ENCODE results near the gene ATP13A1.
A peak's percentile ranks its signal among the peaks of the same experiment; 100 is the strongest.
"Not testable (repeated sequence)": the region's sequence is repeated elsewhere in the genome, so short reads cannot be mapped to it uniquely, and the experiment has no call there.

ATP13A1 gene

GRCh38 chr19:19663256-19664120, at the start of gene ATP13A1:
TSS of gene ATP13A1 (minus strand) at chr19:19663676. CDS start at chr19:19663666, 10 bp downstream.
- H3K4me3 Mint-ChIP-seq: peak within 1 kb of the TSS; percentile 96
- peaks cover 42% of the 10 kb centered on the region for H3K36me3 Mint-ChIP-seq (ENCODE audit: low read depth)
- intact Hi-C loops (cut with micrococcal nuclease): loop anchor here (1.0 to 10.0 kb wide), 6 partner anchors 20 to 291 kb away; partner anchors contain the start of genes GMIP, PBX4, ZNF253 and ZNF506
- peaks cover 38% of the 10 kb centered on the region for H3K4me1 Mint-ChIP-seq (ENCODE audit: low read depth)
- no peaks in the 10 kb centered on the region for H3K27me3 Mint-ChIP-seq
- no peaks in the 10 kb centered on the region for H3K9me3 Mint-ChIP-seq
- peak within 1 kb of the TSS; percentile 98 for H3K27ac Mint-ChIP-seq

- Mint-ChIP-seq H3K27ac (no peak overlapping the region), H3K36me3 (ENCODE audit: low read depth) (peaks cover 77% of the 10 kb centered on the region), H3K4me3 (no peak overlapping the region), H3K4me1 (ENCODE audit: low read depth) (no peaks in the 10 kb centered on the region), H3K9me3 (peaks cover 77% of the 10 kb centered on the region), H3K27me3 (no peaks in the 10 kb centered on the region)
- intact Hi-C loops (cut with micrococcal nuclease): loop anchor here (10.0 kb wide), 1 partner anchor 103 kb away; no protein-coding TSS in a partner anchor
Observed at GRCh38 chr19:19711934-19712828, 48.7 kb upstream of the ATP13A1 start.

GRCh38 chr19:19711306-19711933, 47.9 kb upstream of the ATP13A1 start:
- Mint-ChIP-seq H3K4me1 (ENCODE audit: low read depth) (no peaks in the 10 kb centered on the region), H3K27me3 (no peaks in the 10 kb centered on the region), H3K36me3 (ENCODE audit: low read depth) (peaks cover 69% of the 10 kb centered on the region), H3K27ac (no peak overlapping the region), H3K9me3 (peaks cover 77% of the 10 kb centered on the region), H3K4me3 (no peak overlapping the region)
- intact Hi-C loops (cut with micrococcal nuclease): loop anchor here (10.0 kb wide), 1 partner anchor 103 kb away; no protein-coding TSS in a partner anchor

GRCh38 chr19:19710506-19710905, 47.0 kb upstream of the ATP13A1 start:
- peaks cover 60% of the 10 kb centered on the region for H3K36me3 Mint-ChIP-seq (ENCODE audit: low read depth)
- no peaks in the 10 kb centered on the region for H3K4me1 Mint-ChIP-seq (ENCODE audit: low read depth)
- H3K27ac Mint-ChIP-seq: no peak overlapping the region
- no peaks in the 10 kb centered on the region for H3K27me3 Mint-ChIP-seq
- intact Hi-C loops (cut with micrococcal nuclease): loop anchor here (10.0 kb wide), 1 partner anchor 104 kb away; no protein-coding TSS in a partner anchor
- peaks cover 77% of the 10 kb centered on the region for H3K9me3 Mint-ChIP-seq
- no peak overlapping the region for H3K4me3 Mint-ChIP-seq

GRCh38 chr19:19704836-19705235, 41.4 kb upstream of the ATP13A1 start:
- Mint-ChIP-seq H3K27ac (no peak overlapping the region), H3K36me3 (ENCODE audit: low read depth) (peaks cover 27% of the 10 kb centered on the region), H3K4me1 (ENCODE audit: low read depth) (no peaks in the 10 kb centered on the region), H3K4me3 (no peak overlapping the region), H3K27me3 (no peaks in the 10 kb centered on the region), H3K9me3 (peaks cover 100% of the 10 kb centered on the region)
- intact Hi-C loops (cut with micrococcal nuclease): no loop called here

- H3K4me3 Mint-ChIP-seq; H3K27ac Mint-ChIP-seq; H3K4me1 Mint-ChIP-seq (ENCODE audit: low read depth); H3K27me3 Mint-ChIP-seq; intact Hi-C loops (cut with micrococcal nuclease): not testable (repeated sequence)
- peaks cover 100% of the 10 kb centered on the region for H3K9me3 Mint-ChIP-seq
- peaks cover 22% of the 10 kb centered on the region for H3K36me3 Mint-ChIP-seq (ENCODE audit: low read depth)
Observed at GRCh38 chr19:19700493-19700892, 37.0 kb upstream of the ATP13A1 start.

- Mint-ChIP-seq H3K4me1 (ENCODE audit: low read depth) (no peaks in the 10 kb centered on the region), H3K36me3 (ENCODE audit: low read depth) (no peaks in the 10 kb centered on the region), H3K27me3 (no peaks in the 10 kb centered on the region), H3K9me3 (peaks cover 99% of the 10 kb centered on the region), H3K27ac (no peak overlapping the region), H3K4me3 (no peak overlapping the region)
- intact Hi-C loops (cut with micrococcal nuclease): no loop called here
Observed at GRCh38 chr19:19697589-19697988, 34.1 kb upstream of the ATP13A1 start.

- Mint-ChIP-seq H3K9me3 (peaks cover 94% of the 10 kb centered on the region), H3K4me1 (ENCODE audit: low read depth) (no peaks in the 10 kb centered on the region), H3K4me3 (no peak overlapping the region), H3K36me3 (ENCODE audit: low read depth) (no peaks in the 10 kb centered on the region), H3K27me3 (no peaks in the 10 kb centered on the region), H3K27ac (no peak overlapping the region)
- intact Hi-C loops (cut with micrococcal nuclease): no loop called here
Observed at GRCh38 chr19:19696386-19696785, 32.9 kb upstream of the ATP13A1 start.

GRCh38 chr19:19691683-19692082, 28.2 kb upstream of the ATP13A1 start:
- Mint-ChIP-seq H3K9me3 (peaks cover 64% of the 10 kb centered on the region), H3K4me1 (ENCODE audit: low read depth) (no peaks in the 10 kb centered on the region), H3K4me3 (no peak overlapping the region), H3K27me3 (no peaks in the 10 kb centered on the region), H3K36me3 (ENCODE audit: low read depth) (peaks cover 6% of the 10 kb centered on the region), H3K27ac (no peak overlapping the region)
- intact Hi-C loops (cut with micrococcal nuclease): no loop called here

GRCh38 chr19:19689023-19689422, 25.5 kb upstream of the ATP13A1 start:
- Mint-ChIP-seq H3K9me3 (peaks cover 64% of the 10 kb centered on the region), H3K36me3 (ENCODE audit: low read depth) (peaks cover 16% of the 10 kb centered on the region)
- H3K27me3 Mint-ChIP-seq; H3K27ac Mint-ChIP-seq; H3K4me1 Mint-ChIP-seq (ENCODE audit: low read depth); H3K4me3 Mint-ChIP-seq; intact Hi-C loops (cut with micrococcal nuclease): not testable (repeated sequence)

GRCh38 chr19:19687090-19687489, 23.6 kb upstream of the ATP13A1 start:
- intact Hi-C loops (cut with micrococcal nuclease): no loop called here
- no peak overlapping the region for H3K27ac Mint-ChIP-seq
- peaks cover 69% of the 10 kb centered on the region for H3K9me3 Mint-ChIP-seq
- no peaks in the 10 kb centered on the region for H3K4me1 Mint-ChIP-seq (ENCODE audit: low read depth)
- H3K36me3 Mint-ChIP-seq (ENCODE audit: low read depth): peaks cover 31% of the 10 kb centered on the region
- H3K4me3 Mint-ChIP-seq: no peak overlapping the region
- H3K27me3 Mint-ChIP-seq: no peaks in the 10 kb centered on the region

GRCh38 chr19:19686580-19686979, 23.1 kb upstream of the ATP13A1 start:
- H3K36me3 Mint-ChIP-seq (ENCODE audit: low read depth): peaks cover 36% of the 10 kb centered on the region
- H3K4me1 Mint-ChIP-seq (ENCODE audit: low read depth): no peaks in the 10 kb centered on the region
- no peak overlapping the region for H3K4me3 Mint-ChIP-seq
- H3K27me3 Mint-ChIP-seq: no peaks in the 10 kb centered on the region
- H3K9me3 Mint-ChIP-seq: peaks cover 67% of the 10 kb centered on the region
- H3K27ac Mint-ChIP-seq: no peak overlapping the region
- intact Hi-C loops (cut with micrococcal nuclease): no loop called here

GRCh38 chr19:19686119-19686518, 22.6 kb upstream of the ATP13A1 start:
- H3K4me1 Mint-ChIP-seq (ENCODE audit: low read depth); intact Hi-C loops (cut with micrococcal nuclease); H3K27ac Mint-ChIP-seq; H3K27me3 Mint-ChIP-seq; H3K4me3 Mint-ChIP-seq: not testable (repeated sequence)
- Mint-ChIP-seq H3K9me3 (peaks cover 67% of the 10 kb centered on the region), H3K36me3 (ENCODE audit: low read depth) (peaks cover 41% of the 10 kb centered on the region)

Measured in dendritic cell treated with granulocyte-macrophage colony-stimulating factor and Interleukin-4, amounts not matched to agents 40 ng/mL and 50 ng/mL, for 4 days (primary cell).